ENCODE measurements around the gene PIP5KL1.

The PIP5KL1 gene

GRCh38 chr9:127915801-127916719 lies 14.5 kb downstream of the PIP5KL1 start:
- DNase-seq (ENCODE audit: low spot score) = no peak

- no peak for DNase-seq (ENCODE audit: low spot score)
Measured at GRCh38 chr9:127915325-127915752, 15.2 kb downstream of the PIP5KL1 start.

- DNase-seq (ENCODE audit: low spot score) = no peak
Measured at GRCh38 chr9:127913682-127914081, 16.9 kb downstream of the PIP5KL1 start.

GRCh38 chr9:127912882-127913281 lies 17.7 kb downstream of the PIP5KL1 start:
- no peak for DNase-seq (ENCODE audit: low spot score)

- DNase-seq (ENCODE audit: low spot score) = no peak
Measured at GRCh38 chr9:127912296-127912695, 18.3 kb downstream of the PIP5KL1 start.

GRCh38 chr9:127910613-127911205 lies 19.9 kb downstream of the PIP5KL1 start:
- no peak for DNase-seq (ENCODE audit: low spot score)

GRCh38 chr9:127909839-127910273 lies 20.7 kb downstream of the PIP5KL1 start:
- no peak for DNase-seq (ENCODE audit: low spot score)

GRCh38 chr9:127908660-127908926 lies 22.0 kb downstream of the PIP5KL1 start:
- DNase-seq (ENCODE audit: low spot score) = no peak

- no peak for DNase-seq (ENCODE audit: low spot score)
Measured at GRCh38 chr9:127907867-127908659, 22.5 kb downstream of the PIP5KL1 start.

- no peak for DNase-seq (ENCODE audit: low spot score)
Measured at GRCh38 chr9:127905788-127906191, 24.8 kb downstream of the PIP5KL1 start.

GRCh38 chr9:127905004-127905728 lies 25.4 kb downstream of the PIP5KL1 start:
- no peak for DNase-seq (ENCODE audit: low spot score)

GRCh38 chr9:127904561-127905003 lies 26.0 kb downstream of the PIP5KL1 start:
- no peak for DNase-seq (ENCODE audit: low spot score)

GRCh38 chr9:127903557-127904475 lies 26.8 kb downstream of the PIP5KL1 start:
- no peak for DNase-seq (ENCODE audit: low spot score)

- peak; percentile 76 for DNase-seq (ENCODE audit: low spot score)
Measured at GRCh38 chr9:127899128-127899943, 31.2 kb downstream of the PIP5KL1 start, which contains the start of gene ST6GALNAC6. Gene ST6GALNAC6, minus strand, starts transcription at chr9:127899603. Its CDS starts 1,622 bp downstream, at chr9:127897981.

- DNase-seq (ENCODE audit: low spot score) = no peak
Measured at GRCh38 chr9:127898433-127899127, 32.0 kb downstream of the PIP5KL1 start.

GRCh38 chr9:127897193-127897692 lies 33.3 kb downstream of the PIP5KL1 start:
- peak; percentile 76 for DNase-seq (ENCODE audit: low spot score)

- DNase-seq (ENCODE audit: low spot score) = no peak
Measured at GRCh38 chr9:127896395-127897192, 34.0 kb downstream of the PIP5KL1 start.

- no peak for DNase-seq (ENCODE audit: low spot score)
Measured at GRCh38 chr9:127895811-127896210, 34.8 kb downstream of the PIP5KL1 start.

All from COLO829 (cell line).